ENCODE measurements around the gene CEACAM16.

Gene CEACAM16

GRCh38 chr19:44658069-44658733 lies 40.8 kb upstream of the CEACAM16 start:
- TF ChIP-seq FOXP2 (optimal IDR thresholded peaks at IDR 0.05; ENCODE audit: borderline replicate concordance, extremely low read depth, extremely low read length, insufficient read depth), result no peak
- TF ChIP-seq SIN3A (IDR thresholded peaks at IDR 0.05; ENCODE audit: borderline replicate concordance, insufficient read depth, low read length), result no peak
- no peak for TF ChIP-seq REST (IDR thresholded peaks at IDR 0.05; ENCODE audit: insufficient read depth in 1 of 2, low read depth in 2 of 2, low read length in 2 of 2)
- no peak for TF ChIP-seq POLR2AphosphoS5 (IDR thresholded peaks at IDR 0.05; ENCODE audit: low read depth, low read length)
- TF ChIP-seq TAF1 (IDR thresholded peaks at IDR 0.05; ENCODE audit: borderline replicate concordance, insufficient read depth, low read length), result no peak

GRCh38 chr19:44660081-44660480 lies 38.9 kb upstream of the CEACAM16 start:
- TF ChIP-seq TAF1 (IDR thresholded peaks at IDR 0.05; ENCODE audit: borderline replicate concordance, insufficient read depth, low read length) (no peak), SIN3A (IDR thresholded peaks at IDR 0.05; ENCODE audit: borderline replicate concordance, insufficient read depth, low read length) (no peak), REST (IDR thresholded peaks at IDR 0.05; ENCODE audit: insufficient read depth in 1 of 2, low read depth in 2 of 2, low read length in 2 of 2) (no peak), POLR2AphosphoS5 (IDR thresholded peaks at IDR 0.05; ENCODE audit: low read depth, low read length) (no peak), FOXP2 (optimal IDR thresholded peaks at IDR 0.05; ENCODE audit: borderline replicate concordance, extremely low read depth, extremely low read length, insufficient read depth) (no peak)

- TF ChIP-seq FOXP2 (optimal IDR thresholded peaks at IDR 0.05; ENCODE audit: borderline replicate concordance, extremely low read depth, extremely low read length, insufficient read depth) (no peak), POLR2AphosphoS5 (IDR thresholded peaks at IDR 0.05; ENCODE audit: low read depth, low read length) (no peak), REST (IDR thresholded peaks at IDR 0.05; ENCODE audit: insufficient read depth in 1 of 2, low read depth in 2 of 2, low read length in 2 of 2) (no peak), TAF1 (IDR thresholded peaks at IDR 0.05; ENCODE audit: borderline replicate concordance, insufficient read depth, low read length) (no peak), SIN3A (IDR thresholded peaks at IDR 0.05; ENCODE audit: borderline replicate concordance, insufficient read depth, low read length) (no peak)
Measured at GRCh38 chr19:44661205-44661604, 37.7 kb upstream of the CEACAM16 start.

- no peak for TF ChIP-seq TAF1 (IDR thresholded peaks at IDR 0.05; ENCODE audit: borderline replicate concordance, insufficient read depth, low read length)
- no peak for TF ChIP-seq POLR2AphosphoS5 (IDR thresholded peaks at IDR 0.05; ENCODE audit: low read depth, low read length)
- no peak for TF ChIP-seq FOXP2 (optimal IDR thresholded peaks at IDR 0.05; ENCODE audit: borderline replicate concordance, extremely low read depth, extremely low read length, insufficient read depth)
- no peak for TF ChIP-seq SIN3A (IDR thresholded peaks at IDR 0.05; ENCODE audit: borderline replicate concordance, insufficient read depth, low read length)
Measured at GRCh38 chr19:44661904-44662303, 37.0 kb upstream of the CEACAM16 start.

GRCh38 chr19:44662691-44663385 lies 36.1 kb upstream of the CEACAM16 start:
- TF ChIP-seq TAF1 (IDR thresholded peaks at IDR 0.05; ENCODE audit: borderline replicate concordance, insufficient read depth, low read length) (no peak), SIN3A (IDR thresholded peaks at IDR 0.05; ENCODE audit: borderline replicate concordance, insufficient read depth, low read length) (no peak), FOXP2 (optimal IDR thresholded peaks at IDR 0.05; ENCODE audit: borderline replicate concordance, extremely low read depth, extremely low read length, insufficient read depth) (no peak), POLR2AphosphoS5 (IDR thresholded peaks at IDR 0.05; ENCODE audit: low read depth, low read length) (no peak), REST (IDR thresholded peaks at IDR 0.05; ENCODE audit: insufficient read depth in 1 of 2, low read depth in 2 of 2, low read length in 2 of 2) (no peak)

Measured in PFSK-1 (cell line).